Gastroesophageal sphincter (tissue), 3 donors: ENCODE results near the gene PRR35.

Source experiments
- CTCF ChIP-seq, 4 experiments: fragments of 200-600 bp in 2 of 4; fragments of 450-650 bp in 2 of 4; sonication (generic) in 1 of 4; IDR thresholded peaks; one replicate each; pipeline ENCODE4 v1.5.1; 2017 to 2019; ENCODE audit warnings: antibody characterized with exemption in 4 of 4, mild to moderate bottlenecking in 2 of 4, moderate library complexity in 2 of 4
- EP300 ChIP-seq: sonication (generic); formaldehyde crosslinking; IDR thresholded peaks from one replicate; pipeline ENCODE4 v1.6.1; 2017; ENCODE audit warnings: antibody characterized with exemption, mild to moderate bottlenecking
- POLR2A ChIP-seq, 2 donors: fragments of 450-650 bp; IDR thresholded peaks; one replicate each; pipeline ENCODE4 v1.6.1; 2017; ENCODE audit warnings: antibody characterized with exemption in 2 of 2, mild to moderate bottlenecking in 2 of 2, moderate library complexity in 1 of 2

- TF ChIP-seq CTCF (IDR thresholded peaks at IDR 0.05) (no peak), EP300 (no peak), POLR2A (IDR thresholded peaks at IDR 0.05) (no peak)
Measured at GRCh38 chr16:551210-551609, 9.0 kb upstream of the PRR35 start.
